GM12873 (cell line): ENCODE results near the gene OLA1.

ENCODE experiments used
- CTCF ChIP-seq: IDR thresholded peaks from 2 replicates; pipeline ENCODE4 v1.5.1; 2012; ENCODE audit warnings: low read depth, mild to moderate bottlenecking, moderate library complexity, low read length, control low read depth; ENCODE audit not compliant: insufficient read depth; ENCODE audit errors: missing control alignments

OLA1 gene

DNA sequence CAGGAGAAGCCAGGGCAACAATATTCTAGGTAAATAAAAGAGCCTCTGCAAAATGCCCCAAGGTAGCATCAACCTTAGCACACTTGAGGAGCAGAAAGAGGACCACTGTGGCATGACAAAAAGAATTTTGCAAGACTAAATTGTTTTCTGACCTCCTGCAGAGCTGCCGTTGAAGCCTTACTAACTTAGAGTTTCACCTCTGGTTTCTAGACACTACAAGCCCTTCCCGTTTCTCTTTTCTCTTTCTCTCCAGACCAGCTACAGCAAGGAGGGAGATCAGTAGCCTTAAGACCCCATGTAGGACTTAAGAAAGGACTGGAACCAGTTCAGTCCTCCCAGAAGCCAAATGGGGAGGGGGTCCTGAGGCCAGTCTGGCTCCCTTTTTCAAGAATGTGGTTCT lies 209.9 kb downstream of the OLA1 start:
- TF ChIP-seq CTCF, result no peak

DNA sequence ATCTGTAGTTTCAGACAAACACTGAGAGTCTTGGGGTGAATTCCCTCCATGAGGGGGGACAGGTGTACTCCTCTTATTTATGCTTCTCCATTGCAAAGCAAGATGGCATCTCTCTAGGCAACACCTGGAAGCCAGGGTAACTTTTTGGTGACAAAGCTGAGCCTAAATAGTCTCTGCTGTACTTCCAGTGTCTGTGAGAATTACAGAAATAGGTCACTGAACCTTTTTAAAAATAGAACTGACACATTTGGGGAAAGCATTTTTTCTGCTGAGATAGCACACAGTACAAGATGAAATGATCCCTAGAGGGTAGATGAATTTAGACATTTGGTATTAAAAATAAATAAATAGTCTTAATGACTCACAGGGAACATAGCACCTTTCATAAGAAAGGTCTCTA lies 211.5 kb downstream of the OLA1 start:
- no peak for TF ChIP-seq CTCF

GRCh38 chr2:174035981-174036742 lies 212.2 kb downstream of the OLA1 start:
- peak; percentile 30 for TF ChIP-seq CTCF

DNA sequence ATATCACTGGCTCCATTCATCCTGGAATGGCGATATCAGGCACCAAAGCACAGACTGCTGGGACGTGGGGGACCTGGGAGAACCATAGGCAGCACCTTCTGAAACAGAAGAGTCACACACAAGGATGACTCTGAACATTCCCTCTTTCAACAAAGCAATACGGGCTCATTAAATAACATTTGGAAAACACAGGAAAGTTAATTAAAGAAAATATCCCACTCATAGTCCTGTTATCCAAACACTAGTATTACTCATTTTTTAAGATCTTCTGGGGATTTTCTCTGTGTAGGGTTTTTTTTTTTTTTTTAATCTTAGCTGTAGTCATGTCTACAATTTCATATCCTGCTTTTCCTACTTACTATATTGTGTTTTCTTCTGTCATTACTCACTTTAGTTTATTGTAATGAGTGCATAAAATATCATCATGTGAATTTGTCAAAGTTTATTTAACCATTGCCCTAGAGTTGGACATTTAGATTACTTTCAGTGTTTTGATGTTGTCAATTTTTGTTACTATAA lies 213.2 kb downstream of the OLA1 start:
- no peak for TF ChIP-seq CTCF

DNA sequence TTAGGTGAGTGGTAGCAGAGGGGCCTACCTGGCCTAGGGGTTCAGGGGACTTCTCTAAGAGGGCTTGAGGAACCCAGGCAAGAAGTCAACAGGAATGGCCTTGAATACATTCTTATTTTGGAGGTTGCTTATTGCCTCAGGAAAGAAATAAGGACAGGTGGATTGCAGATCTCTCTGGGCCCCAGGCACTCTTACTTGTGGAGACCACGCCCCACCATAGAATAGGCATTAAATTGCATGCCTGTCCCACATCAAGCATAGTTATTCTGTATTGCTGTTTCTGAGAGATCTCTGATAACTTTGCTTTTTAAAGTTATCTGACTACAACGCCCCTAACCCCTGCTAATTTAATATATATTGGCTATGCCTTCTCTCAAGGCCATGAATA lies 215.2 kb downstream of the OLA1 start:
- no peak for TF ChIP-seq CTCF

GRCh38 chr2:174031226-174031625 lies 217.1 kb downstream of the OLA1 start:
- no peak for TF ChIP-seq CTCF

GRCh38 chr2:174028935-174029334 lies 219.4 kb downstream of the OLA1 start:
- no peak for TF ChIP-seq CTCF
